ENCODE measurements around the gene CCDC157.

Gene CCDC157

GRCh38 chr22:30317778-30318177, 39.0 kb upstream of the CCDC157 start:
- no peak overlapping the region for H3K27ac ChIP-seq (ENCODE audit: low read depth, low read length)
- H3K9ac ChIP-seq (ENCODE audit: low read length) = no peak overlapping the region
- H3K4me1 ChIP-seq (ENCODE audit: control insufficient read depth, insufficient read depth, low read length) = peaks cover 5% of the 10 kb centered on the region

DNA sequence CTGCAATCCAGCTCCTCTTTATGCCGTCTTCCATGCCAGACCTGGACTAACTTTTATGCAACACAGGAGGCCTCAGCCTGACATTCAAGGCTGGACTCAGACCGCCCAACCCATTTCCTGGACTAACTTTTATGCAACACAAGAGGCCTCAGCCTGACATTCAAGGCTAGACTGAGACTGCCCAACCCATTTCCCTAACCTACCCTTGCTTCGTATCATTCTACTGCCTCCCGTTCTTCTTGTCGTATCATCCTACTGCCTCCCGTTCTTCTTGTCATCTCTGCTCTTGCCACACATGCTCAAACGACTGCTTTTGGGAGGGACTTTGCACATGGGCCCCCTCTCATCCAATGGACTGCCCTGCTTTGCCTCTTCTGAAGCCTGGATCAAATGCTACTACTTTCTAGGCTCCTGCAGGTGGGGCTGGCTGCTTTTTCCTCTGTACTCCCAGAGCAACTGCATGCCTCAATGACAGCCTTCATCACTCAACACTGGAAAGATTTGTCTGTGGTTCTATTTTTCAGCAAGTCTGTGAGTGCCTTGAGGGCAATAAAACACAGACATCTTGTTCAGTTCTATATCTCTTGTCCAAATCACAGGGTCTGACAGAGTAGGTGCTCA, 37.9 kb upstream of the CCDC157 start:
- Histone ChIP-seq H3K27ac (ENCODE audit: low read depth, low read length) (no peak overlapping the region), H3K4me1 (ENCODE audit: control insufficient read depth, insufficient read depth, low read length) (peaks cover 5% of the 10 kb centered on the region), H3K27me3 (ENCODE audit: control insufficient read depth, insufficient read depth, low read length) (no peaks in the 10 kb centered on the region), H3K9ac (ENCODE audit: low read length) (no peak overlapping the region), H3K36me3 (ENCODE audit: control insufficient read depth, insufficient read depth, low read length) (peaks cover 4% of the 10 kb centered on the region), H3K4me3 (ENCODE audit: low read length) (no peak overlapping the region)

More at GRCh38 chr22:30317778-30318177, 39.0 kb upstream of the CCDC157 start:
- H3K36me3 ChIP-seq (ENCODE audit: control insufficient read depth, insufficient read depth, low read length) = peaks cover 4% of the 10 kb centered on the region
- no peaks in the 10 kb centered on the region for H3K27me3 ChIP-seq (ENCODE audit: control insufficient read depth, insufficient read depth, low read length)
- no peak overlapping the region for H3K4me3 ChIP-seq (ENCODE audit: low read length)

GRCh38 chr22:30320021-30320556, 36.7 kb upstream of the CCDC157 start:
- Histone ChIP-seq H3K4me1 (ENCODE audit: control insufficient read depth, insufficient read depth, low read length) (peaks cover 12% of the 10 kb centered on the region), H3K4me3 (ENCODE audit: low read length) (no peak overlapping the region), H3K9ac (ENCODE audit: low read length) (no peak overlapping the region), H3K27ac (ENCODE audit: low read depth, low read length) (no peak overlapping the region), H3K27me3 (ENCODE audit: control insufficient read depth, insufficient read depth, low read length) (no peaks in the 10 kb centered on the region), H3K36me3 (ENCODE audit: control insufficient read depth, insufficient read depth, low read length) (peaks cover 4% of the 10 kb centered on the region)

DNA sequence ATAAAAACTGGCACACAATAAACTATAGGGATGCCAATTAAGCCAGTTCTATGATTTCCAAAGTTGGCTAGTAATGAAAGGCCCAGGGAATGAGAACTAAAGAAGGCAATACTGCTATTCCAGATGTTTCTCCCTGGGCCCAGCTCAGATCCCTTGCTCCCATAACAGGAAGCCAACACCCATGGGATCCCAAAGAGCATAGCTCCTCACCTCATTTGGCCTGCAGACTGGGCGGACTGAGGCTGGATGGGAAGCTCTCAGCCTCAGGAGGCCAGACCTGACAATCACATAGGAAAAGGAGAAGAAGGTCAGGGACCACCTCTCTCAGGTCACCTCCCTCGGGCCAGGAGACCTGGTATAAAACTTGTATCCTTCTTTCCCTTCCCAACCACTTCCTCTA, 35.3 kb upstream of the CCDC157 start:
- no peaks in the 10 kb centered on the region for H3K27me3 ChIP-seq (ENCODE audit: control insufficient read depth, insufficient read depth, low read length)
- H3K27ac ChIP-seq (ENCODE audit: low read depth, low read length) = no peak overlapping the region
- no peak overlapping the region for H3K9ac ChIP-seq (ENCODE audit: low read length)
- H3K4me1 ChIP-seq (ENCODE audit: control insufficient read depth, insufficient read depth, low read length) = peaks cover 16% of the 10 kb centered on the region
- no peak overlapping the region for H3K4me3 ChIP-seq (ENCODE audit: low read length)
- peaks cover 4% of the 10 kb centered on the region for H3K36me3 ChIP-seq (ENCODE audit: control insufficient read depth, insufficient read depth, low read length)

DNA sequence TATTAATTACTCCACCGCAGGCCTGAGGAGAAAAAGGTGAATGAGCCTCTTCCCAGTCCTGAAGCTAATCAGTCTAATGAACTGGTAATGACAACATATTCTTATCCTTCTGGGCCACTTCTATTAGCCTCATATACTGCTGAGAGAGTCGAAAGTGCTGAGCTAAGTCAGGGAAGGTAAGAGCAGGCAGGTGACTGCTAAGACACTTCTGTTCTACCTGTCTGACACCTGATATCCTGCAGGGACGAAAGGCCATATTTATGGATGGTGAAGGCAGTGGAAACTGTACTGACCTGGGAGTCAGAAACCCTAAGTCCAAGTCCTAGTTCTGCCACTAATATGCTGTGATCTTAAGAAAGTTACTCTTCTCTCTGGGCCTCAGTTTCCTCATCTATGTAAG, 33.6 kb upstream of the CCDC157 start:
- no peak overlapping the region for H3K4me3 ChIP-seq (ENCODE audit: low read length)
- no peak overlapping the region for H3K9ac ChIP-seq (ENCODE audit: low read length)
- peaks cover 4% of the 10 kb centered on the region for H3K36me3 ChIP-seq (ENCODE audit: control insufficient read depth, insufficient read depth, low read length)
- H3K27me3 ChIP-seq (ENCODE audit: control insufficient read depth, insufficient read depth, low read length) = no peaks in the 10 kb centered on the region
- H3K4me1 ChIP-seq (ENCODE audit: control insufficient read depth, insufficient read depth, low read length) = peaks cover 19% of the 10 kb centered on the region
- H3K27ac ChIP-seq (ENCODE audit: low read depth, low read length) = no peak overlapping the region

GRCh38 chr22:30324014-30324730, 32.6 kb upstream of the CCDC157 start:
- Histone ChIP-seq H3K36me3 (ENCODE audit: control insufficient read depth, insufficient read depth, low read length) (peaks cover 4% of the 10 kb centered on the region), H3K27me3 (ENCODE audit: control insufficient read depth, insufficient read depth, low read length) (no peaks in the 10 kb centered on the region), H3K4me1 (ENCODE audit: control insufficient read depth, insufficient read depth, low read length) (peaks cover 19% of the 10 kb centered on the region), H3K9ac (ENCODE audit: low read length) (no peak overlapping the region), H3K27ac (ENCODE audit: low read depth, low read length) (peak overlapping the region; percentile 84), H3K4me3 (ENCODE audit: low read length) (peak overlapping the region; percentile 92)

GRCh38 chr22:30325065-30325720, 31.6 kb upstream of the CCDC157 start:
- peak overlapping the region; percentile 92 for H3K4me3 ChIP-seq (ENCODE audit: low read length)
- H3K9ac ChIP-seq (ENCODE audit: low read length) = peak overlapping the region; percentile 71
- no peaks in the 10 kb centered on the region for H3K27me3 ChIP-seq (ENCODE audit: control insufficient read depth, insufficient read depth, low read length)
- H3K27ac ChIP-seq (ENCODE audit: low read depth, low read length) = peak overlapping the region; percentile 84
- peaks cover 3% of the 10 kb centered on the region for H3K36me3 ChIP-seq (ENCODE audit: control insufficient read depth, insufficient read depth, low read length)
- H3K4me1 ChIP-seq (ENCODE audit: control insufficient read depth, insufficient read depth, low read length) = peaks cover 19% of the 10 kb centered on the region

DNA sequence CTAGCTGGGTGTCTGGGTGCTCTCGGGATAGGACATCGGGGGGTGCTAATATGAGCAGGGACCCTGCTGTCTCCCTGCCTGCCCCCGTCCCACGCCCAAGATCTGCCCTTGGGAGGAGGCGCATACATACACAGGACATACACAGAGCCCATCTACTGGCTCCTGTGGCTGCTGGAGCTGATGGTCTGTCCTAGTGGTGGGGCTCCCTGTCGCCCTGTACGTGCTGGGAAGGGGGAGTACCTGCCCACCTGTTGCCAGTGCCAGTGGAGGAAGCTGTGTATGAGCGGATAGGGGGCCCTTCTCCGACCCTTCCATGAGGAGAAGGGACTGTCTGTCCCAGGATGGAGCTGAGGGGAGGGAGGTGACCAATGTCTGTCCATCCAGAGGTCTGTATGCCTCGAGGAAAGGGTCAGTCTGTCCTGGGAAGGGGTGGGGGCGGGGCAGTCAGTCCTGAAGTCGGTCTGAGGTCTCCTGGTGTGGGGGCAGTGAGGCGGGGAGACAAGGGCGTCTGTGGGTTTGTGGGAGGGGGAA, 31.0 kb upstream of the CCDC157 start:
- H3K27ac ChIP-seq (ENCODE audit: low read depth, low read length) = peak overlapping the region; percentile 84
- peaks cover 19% of the 10 kb centered on the region for H3K4me1 ChIP-seq (ENCODE audit: control insufficient read depth, insufficient read depth, low read length)
- peaks cover 4% of the 10 kb centered on the region for H3K36me3 ChIP-seq (ENCODE audit: control insufficient read depth, insufficient read depth, low read length)
- H3K27me3 ChIP-seq (ENCODE audit: control insufficient read depth, insufficient read depth, low read length) = no peaks in the 10 kb centered on the region
- H3K4me3 ChIP-seq (ENCODE audit: low read length) = peak overlapping the region; percentile 92
- peak overlapping the region; percentile 71 for H3K9ac ChIP-seq (ENCODE audit: low read length)

GRCh38 chr22:30326255-30326705, 30.5 kb upstream of the CCDC157 start:
- peaks cover 19% of the 10 kb centered on the region for H3K4me1 ChIP-seq (ENCODE audit: control insufficient read depth, insufficient read depth, low read length)
- peak overlapping the region; percentile 92 for H3K4me3 ChIP-seq (ENCODE audit: low read length)
- H3K27ac ChIP-seq (ENCODE audit: low read depth, low read length) = peak overlapping the region; percentile 84
- H3K36me3 ChIP-seq (ENCODE audit: control insufficient read depth, insufficient read depth, low read length) = peaks cover 4% of the 10 kb centered on the region
- H3K9ac ChIP-seq (ENCODE audit: low read length) = peak overlapping the region; percentile 90
- no peaks in the 10 kb centered on the region for H3K27me3 ChIP-seq (ENCODE audit: control insufficient read depth, insufficient read depth, low read length)

- peak within 1 kb of the TSS; percentile 84 for H3K27ac ChIP-seq (ENCODE audit: low read depth, low read length)
- peaks cover 4% of the 10 kb centered on the region for H3K36me3 ChIP-seq (ENCODE audit: control insufficient read depth, insufficient read depth, low read length)
- peaks cover 19% of the 10 kb centered on the region for H3K4me1 ChIP-seq (ENCODE audit: control insufficient read depth, insufficient read depth, low read length)
- peak within 1 kb of the TSS; percentile 92 for H3K4me3 ChIP-seq (ENCODE audit: low read length)
- H3K27me3 ChIP-seq (ENCODE audit: control insufficient read depth, insufficient read depth, low read length) = no peaks in the 10 kb centered on the region
- peak within 1 kb of the TSS; percentile 90 for H3K9ac ChIP-seq (ENCODE audit: low read length)
These were observed 30.0 kb upstream of the CCDC157 start, which contains the start of gene TBC1D10A for GRCh38 chr22:30326706-30327362. TSS of gene TBC1D10A (minus strand) at chr22:30326941. CDS start at chr22:30326881, 60 bp downstream.

DNA sequence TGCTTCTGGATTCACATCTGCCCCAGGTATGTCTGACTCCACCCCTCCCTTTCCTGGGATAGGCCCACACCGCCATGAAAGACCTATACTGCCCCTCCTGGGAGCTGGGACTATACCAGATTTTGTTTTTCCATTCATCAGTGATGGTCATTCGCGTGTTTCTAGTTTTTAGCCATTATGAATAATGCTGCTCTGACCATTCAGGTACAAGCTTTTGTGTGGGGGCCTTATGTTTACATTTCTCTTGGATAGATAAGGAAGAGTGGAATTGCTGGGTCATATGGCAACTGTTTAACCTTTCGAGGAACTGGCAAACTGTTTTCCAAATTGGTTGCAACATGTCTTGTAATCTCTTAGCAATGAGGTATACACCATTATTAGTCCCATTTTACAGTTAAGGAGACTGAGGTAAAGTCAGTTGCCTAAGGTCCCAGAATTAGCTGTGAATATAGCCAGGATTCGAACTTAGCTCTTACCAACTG, 28.9 kb upstream of the CCDC157 start:
- no peak overlapping the region for H3K27ac ChIP-seq (ENCODE audit: low read depth, low read length)
- peak overlapping the region; percentile 68 for H3K4me3 ChIP-seq (ENCODE audit: low read length)
- H3K27me3 ChIP-seq (ENCODE audit: control insufficient read depth, insufficient read depth, low read length) = no peaks in the 10 kb centered on the region
- no peak overlapping the region for H3K9ac ChIP-seq (ENCODE audit: low read length)
- H3K36me3 ChIP-seq (ENCODE audit: control insufficient read depth, insufficient read depth, low read length) = peaks cover 6% of the 10 kb centered on the region
- peaks cover 19% of the 10 kb centered on the region for H3K4me1 ChIP-seq (ENCODE audit: control insufficient read depth, insufficient read depth, low read length)

All from rectal smooth muscle tissue (tissue), 1 donor.